ENCODE results near the gene MACROD2. TPM values are rescaled to one million over a fixed set of nuclear protein-coding genes. Genes with fewer than 3 reads are reported as not detected.
A peak's percentile ranks its signal among the peaks of the same experiment; 100 is the strongest.
"Not testable (repeated sequence)": the region's sequence is repeated elsewhere in the genome, so short reads cannot be mapped to it uniquely, and the experiment has no call there.

The MACROD2 gene
- polyA plus RNA-seq, 4 donors = 1.00 to 4.8 (median 1.4) TPM

DNA sequence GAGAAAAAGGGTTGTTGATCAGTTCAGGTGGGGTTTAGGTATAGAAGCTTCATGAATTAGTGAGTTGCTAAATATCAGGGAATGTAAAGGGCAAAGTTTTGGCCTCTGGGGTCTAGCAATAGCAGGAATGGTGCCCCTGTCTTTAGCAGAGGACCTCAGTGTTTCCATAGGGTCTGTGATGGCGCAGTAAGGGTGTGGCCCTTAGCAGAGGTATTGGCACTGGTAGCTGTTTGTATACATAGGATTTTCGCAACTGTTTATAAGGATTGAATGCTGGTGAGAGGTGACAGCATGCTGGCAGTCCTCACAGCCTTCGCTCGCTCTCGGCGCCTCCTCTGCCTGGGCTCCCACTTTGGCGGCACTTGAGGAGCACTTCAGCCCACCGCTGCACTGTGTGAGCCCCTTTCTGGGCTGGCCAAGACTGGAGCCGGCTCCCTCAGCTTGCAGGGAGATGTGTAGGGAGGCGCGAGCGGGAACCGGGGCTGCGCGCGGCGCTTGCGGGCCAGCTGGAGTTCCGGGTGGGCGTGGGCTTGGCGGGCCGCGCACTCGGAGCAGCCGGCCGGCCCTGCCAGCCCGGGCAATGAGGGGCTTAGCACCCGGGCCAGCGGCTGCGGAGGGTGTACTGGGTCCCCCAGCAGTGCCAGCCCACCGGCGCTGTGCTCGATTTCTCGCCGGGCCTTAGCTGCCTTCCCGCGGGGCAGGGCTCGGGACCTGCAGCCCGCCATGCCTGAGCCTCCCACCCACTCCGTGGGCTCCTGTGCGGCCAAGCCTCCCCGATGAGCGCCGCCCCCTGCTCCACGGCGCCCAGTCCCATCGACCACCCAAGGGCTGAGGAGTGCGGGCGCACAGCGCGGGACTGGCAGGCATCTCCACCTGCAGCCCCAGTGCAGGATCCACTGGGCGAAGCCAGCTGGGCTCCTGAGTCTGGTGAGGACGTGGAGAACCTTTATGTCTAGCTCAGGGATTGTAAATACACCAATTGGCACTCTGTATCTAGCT is 231.0 kb downstream of the MACROD2 start:
- not testable (repeated sequence) for H3K9me3 ChIP-seq (ENCODE audit: control insufficient read depth in 2 of 2, insufficient read depth in 1 of 2, low read depth in 1 of 2, low read length in 1 of 2); H3K4me1 ChIP-seq (ENCODE audit: control insufficient read depth in 3 of 3, insufficient read depth in 2 of 3, low read depth in 1 of 3, low read length in 2 of 3); H3K27me3 ChIP-seq (ENCODE audit: control insufficient read depth in 3 of 3, insufficient read depth in 3 of 3, low read length in 3 of 3); H3K36me3 ChIP-seq (ENCODE audit: control insufficient read depth in 3 of 3, insufficient read depth in 2 of 3, low read depth in 1 of 3, low read length in 3 of 3); H3K27ac ChIP-seq (ENCODE audit: low read depth in 1 of 3, low read length in 2 of 3); FAIRE-seq
- H3K4me3 ChIP-seq (ENCODE audit: low read depth in 1 of 3, low read length in 3 of 3) = peak overlapping the region in 2 of 3 donors; percentile 28
- WGBS, 3 donors = 36 to 60% (median 37%) methylated on average over 35 to 46 of the region's 53 CpGs
- DNase-seq = peak; percentile 7 to 21

DNA sequence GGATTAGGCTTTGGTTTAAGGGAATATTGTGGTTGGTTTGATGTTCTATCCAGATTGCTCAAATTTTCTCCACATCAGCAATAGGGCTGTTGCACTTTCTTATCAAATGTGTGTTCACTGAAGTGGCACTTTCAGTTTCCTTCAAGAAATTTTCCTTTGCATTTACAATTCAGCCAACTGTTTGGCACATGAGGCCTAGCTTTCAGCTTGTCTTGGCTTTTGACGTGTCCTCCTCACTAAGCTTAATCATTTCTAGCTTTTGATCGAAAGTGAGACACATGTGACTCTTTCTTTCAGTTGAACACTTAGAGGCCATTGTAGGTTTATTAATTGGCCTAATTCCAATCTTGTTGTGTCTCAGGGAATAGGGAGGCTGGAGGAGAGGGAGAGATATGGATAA is 237.3 kb downstream of the MACROD2 start:
- Histone ChIP-seq H3K4me1 (ENCODE audit: control insufficient read depth in 3 of 3, insufficient read depth in 2 of 3, low read depth in 1 of 3, low read length in 2 of 3) (peaks cover 0 to 5% (median 0%) of the 10 kb centered on the region in 3 donors), H3K9me3 (ENCODE audit: control insufficient read depth in 2 of 2, insufficient read depth in 1 of 2, low read depth in 1 of 2, low read length in 1 of 2) (no peaks in the 10 kb centered on the region), H3K27me3 (ENCODE audit: control insufficient read depth in 3 of 3, insufficient read depth in 3 of 3, low read length in 3 of 3) (no peaks in the 10 kb centered on the region), H3K36me3 (ENCODE audit: control insufficient read depth in 3 of 3, insufficient read depth in 2 of 3, low read depth in 1 of 3, low read length in 3 of 3) (no peaks in the 10 kb centered on the region), H3K4me3 (ENCODE audit: low read depth in 1 of 3, low read length in 3 of 3) (no peak overlapping the region), H3K27ac (ENCODE audit: low read depth in 1 of 3, low read length in 2 of 3) (peak overlapping the region in 1 of 3 donors; percentile 42)
- DNase-seq (peak in 1 of 2 donors; percentile 69), FAIRE-seq (no peak)
- WGBS, 3 donors = 30 to 65% (median 35%) methylated on average over 2 of the region's 2 CpGs

DNA sequence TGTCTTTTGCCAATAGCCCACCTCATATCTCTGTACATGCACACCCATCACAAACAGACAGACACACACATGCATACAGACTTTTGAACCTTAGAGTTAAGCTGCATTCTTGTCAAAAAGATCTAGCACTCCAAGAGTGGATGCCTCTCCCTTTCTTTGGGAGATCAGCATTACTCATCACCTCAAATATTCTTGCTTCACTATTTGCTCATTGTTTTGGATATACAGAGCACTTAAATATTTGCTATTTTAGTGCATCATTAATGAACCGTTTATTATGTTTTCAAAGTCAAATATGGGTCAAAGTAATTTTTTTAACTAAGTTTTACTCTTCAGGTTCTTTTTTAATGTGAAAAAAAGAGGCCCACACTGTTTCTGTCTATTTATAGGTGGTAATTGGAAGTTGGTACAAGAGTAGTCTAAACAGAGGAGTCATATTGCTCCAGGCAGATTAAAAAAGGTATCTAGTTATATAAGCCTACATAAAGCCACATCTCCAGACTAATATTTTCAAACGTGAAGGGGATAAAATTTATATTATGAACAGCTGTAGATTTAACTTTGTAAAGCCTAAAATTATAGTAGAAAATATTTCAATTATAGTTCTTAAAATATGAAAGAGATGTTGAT is 239.5 kb downstream of the MACROD2 start:
- H3K4me3 ChIP-seq (ENCODE audit: low read depth in 1 of 3, low read length in 3 of 3) = no peak overlapping the region
- no peak overlapping the region for H3K27ac ChIP-seq (ENCODE audit: low read depth in 1 of 3, low read length in 2 of 3)
- FAIRE-seq (no peak), DNase-seq (no peak)
- no peaks in the 10 kb centered on the region for H3K9me3 ChIP-seq (ENCODE audit: control insufficient read depth in 2 of 2, insufficient read depth in 1 of 2, low read depth in 1 of 2, low read length in 1 of 2)
- no peaks in the 10 kb centered on the region for H3K27me3 ChIP-seq (ENCODE audit: control insufficient read depth in 3 of 3, insufficient read depth in 3 of 3, low read length in 3 of 3)
- no peaks in the 10 kb centered on the region for H3K36me3 ChIP-seq (ENCODE audit: control insufficient read depth in 3 of 3, insufficient read depth in 2 of 3, low read depth in 1 of 3, low read length in 3 of 3)
- H3K4me1 ChIP-seq (ENCODE audit: control insufficient read depth in 3 of 3, insufficient read depth in 2 of 3, low read depth in 1 of 3, low read length in 2 of 3) = peaks cover 0 to 5% (median 0%) of the 10 kb centered on the region in 3 donors
- WGBS, 3 donors = 52 to 78% (median 66%) methylated on average over 2 of the region's 2 CpGs

DNA sequence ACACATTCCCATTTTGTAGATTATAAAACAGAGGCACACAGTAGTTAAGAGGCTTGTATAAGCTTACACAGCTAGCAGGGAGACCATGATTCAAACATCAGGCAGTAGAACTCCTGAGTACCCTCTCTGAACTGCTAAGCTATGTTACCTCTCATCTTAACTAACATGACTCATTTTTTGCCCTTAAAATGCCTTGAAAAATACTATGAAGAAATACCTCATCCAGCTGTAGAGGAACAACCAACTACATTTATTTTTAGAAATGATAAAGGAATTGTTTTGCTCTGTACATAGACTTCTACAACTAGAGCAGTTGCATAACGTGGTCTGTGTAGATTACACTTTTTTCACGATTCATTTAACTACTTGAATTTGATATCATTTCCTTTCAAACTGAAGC is 240.0 kb downstream of the MACROD2 start:
- FAIRE-seq = no peak
- Histone ChIP-seq H3K9me3 (ENCODE audit: control insufficient read depth in 2 of 2, insufficient read depth in 1 of 2, low read depth in 1 of 2, low read length in 1 of 2) (no peaks in the 10 kb centered on the region), H3K4me3 (ENCODE audit: low read depth in 1 of 3, low read length in 3 of 3) (no peak overlapping the region), H3K4me1 (ENCODE audit: control insufficient read depth in 3 of 3, insufficient read depth in 2 of 3, low read depth in 1 of 3, low read length in 2 of 3) (peaks cover 0 to 5% (median 0%) of the 10 kb centered on the region in 3 donors), H3K27ac (ENCODE audit: low read depth in 1 of 3, low read length in 2 of 3) (no peak overlapping the region), H3K27me3 (ENCODE audit: control insufficient read depth in 3 of 3, insufficient read depth in 3 of 3, low read length in 3 of 3) (no peaks in the 10 kb centered on the region), H3K36me3 (ENCODE audit: control insufficient read depth in 3 of 3, insufficient read depth in 2 of 3, low read depth in 1 of 3, low read length in 3 of 3) (no peaks in the 10 kb centered on the region)
- no peak for DNase-seq
- whole genome bisulfite sequencing, 3 donors = 74 to 88% (median 75%) methylated on average over 2 of the region's 2 CpGs

DNA sequence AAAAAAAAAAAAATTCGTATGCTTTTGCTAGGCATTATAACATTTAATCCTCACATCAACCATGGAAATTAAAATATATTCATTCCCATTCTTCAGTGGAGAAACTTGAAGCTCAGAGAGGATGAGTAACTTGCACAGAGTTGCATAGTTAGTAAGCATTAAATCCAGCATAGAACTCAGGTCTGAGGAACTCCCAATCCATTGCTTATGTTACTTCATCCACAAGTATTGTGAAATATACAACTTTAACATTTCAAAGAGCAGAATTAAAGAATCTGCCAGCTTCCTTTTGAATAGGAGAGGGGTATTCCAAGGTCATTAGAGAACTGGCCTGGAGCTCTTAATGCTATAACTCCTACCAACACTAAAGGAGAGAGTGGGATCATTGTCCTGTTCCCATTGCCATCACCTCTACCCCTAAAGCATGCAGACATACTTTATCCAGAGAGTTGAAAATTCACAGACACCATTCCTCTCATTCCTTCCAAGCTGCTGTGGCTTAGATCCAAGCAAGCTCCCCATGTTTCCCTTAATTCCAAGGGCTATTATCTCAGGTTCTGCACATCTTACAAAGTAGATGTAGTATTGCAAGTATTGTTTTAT is 250.2 kb downstream of the MACROD2 start:
- H3K36me3 ChIP-seq (ENCODE audit: control insufficient read depth in 3 of 3, insufficient read depth in 2 of 3, low read depth in 1 of 3, low read length in 3 of 3) = no peaks in the 10 kb centered on the region
- no peak for DNase-seq
- no peak overlapping the region for H3K4me3 ChIP-seq (ENCODE audit: low read depth in 1 of 3, low read length in 3 of 3)
- H3K27ac ChIP-seq (ENCODE audit: low read depth in 1 of 3, low read length in 2 of 3) = no peak overlapping the region
- H3K4me1 ChIP-seq (ENCODE audit: control insufficient read depth in 3 of 3, insufficient read depth in 2 of 3, low read depth in 1 of 3, low read length in 2 of 3) = no peaks in the 10 kb centered on the region
- no peaks in the 10 kb centered on the region for H3K27me3 ChIP-seq (ENCODE audit: control insufficient read depth in 3 of 3, insufficient read depth in 3 of 3, low read length in 3 of 3)
- no peak for FAIRE-seq
- no peaks in the 10 kb centered on the region for H3K9me3 ChIP-seq (ENCODE audit: control insufficient read depth in 2 of 2, insufficient read depth in 1 of 2, low read depth in 1 of 2, low read length in 1 of 2)
- WGBS, 3 donors = 44 to 56% (median 52%) methylated on average over 1 of the region's 1 CpG

DNA sequence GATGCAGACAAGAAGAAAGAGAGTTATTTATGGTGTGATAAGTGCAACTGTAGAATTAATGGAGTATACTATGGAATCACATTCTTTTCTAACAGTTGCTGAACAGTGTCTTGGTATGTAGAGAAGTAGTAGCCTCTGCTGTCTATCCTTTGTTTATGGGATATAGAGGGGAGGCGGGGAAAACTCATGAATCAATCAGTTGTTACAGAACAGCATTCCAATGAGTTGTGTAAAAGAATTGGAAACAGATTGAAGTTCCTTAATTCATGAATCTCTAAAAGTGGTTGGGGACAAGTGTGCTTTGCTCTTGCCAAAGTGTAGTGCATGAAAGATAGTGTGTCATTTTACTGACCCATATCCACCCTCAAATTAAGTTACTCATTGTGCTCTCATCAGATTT is 264.4 kb downstream of the MACROD2 start:
- Histone ChIP-seq H3K27ac (ENCODE audit: low read depth in 1 of 3, low read length in 2 of 3) (no peak overlapping the region), H3K27me3 (ENCODE audit: control insufficient read depth in 3 of 3, insufficient read depth in 3 of 3, low read length in 3 of 3) (no peaks in the 10 kb centered on the region), H3K4me3 (ENCODE audit: low read depth in 1 of 3, low read length in 3 of 3) (no peak overlapping the region), H3K4me1 (ENCODE audit: control insufficient read depth in 3 of 3, insufficient read depth in 2 of 3, low read depth in 1 of 3, low read length in 2 of 3) (no peaks in the 10 kb centered on the region), H3K36me3 (ENCODE audit: control insufficient read depth in 3 of 3, insufficient read depth in 2 of 3, low read depth in 1 of 3, low read length in 3 of 3) (no peaks in the 10 kb centered on the region), H3K9me3 (ENCODE audit: control insufficient read depth in 2 of 2, insufficient read depth in 1 of 2, low read depth in 1 of 2, low read length in 1 of 2) (no peaks in the 10 kb centered on the region)
- DNase-seq (no peak), FAIRE-seq (no peak)
- WGBS, 3 donors = 78 to 96% (median 79%) methylated on average over 1 of the region's 1 CpG

DNA sequence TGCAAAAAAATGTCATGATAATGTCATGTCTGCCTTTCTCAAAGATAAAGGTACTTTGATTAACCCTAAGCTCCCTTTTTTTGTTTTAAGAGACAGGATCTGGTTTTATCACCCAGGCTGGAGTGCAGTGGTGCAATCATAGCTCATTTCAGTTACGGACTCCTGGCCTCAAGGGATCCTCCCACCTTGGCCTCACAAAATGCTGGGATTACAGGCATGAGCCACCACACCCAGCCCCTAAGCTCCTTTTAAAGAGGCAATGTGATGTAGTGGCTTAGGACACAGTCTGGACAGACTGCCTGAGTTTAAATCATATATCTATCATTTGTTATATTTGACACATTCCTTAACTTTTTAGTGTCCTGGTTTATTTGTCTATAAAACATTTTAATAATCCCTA is 265.1 kb downstream of the MACROD2 start:
- Histone ChIP-seq H3K36me3 (ENCODE audit: control insufficient read depth in 3 of 3, insufficient read depth in 2 of 3, low read depth in 1 of 3, low read length in 3 of 3) (no peaks in the 10 kb centered on the region), H3K9me3 (ENCODE audit: control insufficient read depth in 2 of 2, insufficient read depth in 1 of 2, low read depth in 1 of 2, low read length in 1 of 2) (no peaks in the 10 kb centered on the region), H3K27me3 (ENCODE audit: control insufficient read depth in 3 of 3, insufficient read depth in 3 of 3, low read length in 3 of 3) (no peaks in the 10 kb centered on the region), H3K4me1 (ENCODE audit: control insufficient read depth in 3 of 3, insufficient read depth in 2 of 3, low read depth in 1 of 3, low read length in 2 of 3) (no peaks in the 10 kb centered on the region), H3K4me3 (ENCODE audit: low read depth in 1 of 3, low read length in 3 of 3) (no peak overlapping the region), H3K27ac (ENCODE audit: low read depth in 1 of 3, low read length in 2 of 3) (no peak overlapping the region)
- no peak for FAIRE-seq
- 86 to 90% (median 90%) methylated on average over 1 of the region's 1 CpG for WGBS, 3 donors
- no peak for DNase-seq

DNA sequence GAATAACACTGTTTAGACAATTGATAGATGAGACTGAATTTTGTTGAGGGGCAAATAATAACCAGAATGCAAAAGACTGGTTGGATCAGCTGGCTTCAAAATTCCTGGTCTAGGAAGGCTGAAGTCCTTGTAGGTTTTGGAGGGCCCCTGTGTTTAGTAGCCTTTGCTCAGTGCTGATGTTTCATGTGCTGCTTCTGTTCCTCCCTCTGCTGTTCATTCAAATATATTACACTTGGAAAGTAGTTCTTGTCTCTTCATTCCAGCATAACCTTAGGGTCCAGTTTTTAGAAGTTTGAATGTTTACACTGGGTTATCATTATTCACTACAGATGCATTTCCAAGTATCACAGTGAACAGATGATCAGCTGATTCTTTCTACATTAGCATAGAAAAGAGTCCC is 269.6 kb downstream of the MACROD2 start:
- no peak for FAIRE-seq
- peak; percentile 6 to 25 for DNase-seq
- H3K27ac ChIP-seq (ENCODE audit: low read depth in 1 of 3, low read length in 2 of 3) = no peak overlapping the region
- no peaks in the 10 kb centered on the region for H3K27me3 ChIP-seq (ENCODE audit: control insufficient read depth in 3 of 3, insufficient read depth in 3 of 3, low read length in 3 of 3)
- no peaks in the 10 kb centered on the region for H3K4me1 ChIP-seq (ENCODE audit: control insufficient read depth in 3 of 3, insufficient read depth in 2 of 3, low read depth in 1 of 3, low read length in 2 of 3)
- no peaks in the 10 kb centered on the region for H3K9me3 ChIP-seq (ENCODE audit: control insufficient read depth in 2 of 2, insufficient read depth in 1 of 2, low read depth in 1 of 2, low read length in 1 of 2)
- H3K4me3 ChIP-seq (ENCODE audit: low read depth in 1 of 3, low read length in 3 of 3) = no peak overlapping the region
- no peaks in the 10 kb centered on the region for H3K36me3 ChIP-seq (ENCODE audit: control insufficient read depth in 3 of 3, insufficient read depth in 2 of 3, low read depth in 1 of 3, low read length in 3 of 3)
